ENCODE measurements around the gene MXD1. TPM values are rescaled to one million over a fixed set of nuclear protein-coding genes. Genes with fewer than 3 reads are reported as not detected.

MXD1 gene
- total RNA-seq, 4 donors from 2014 or later = 7.7 to 21.2 (median 11.5) TPM

DNA sequence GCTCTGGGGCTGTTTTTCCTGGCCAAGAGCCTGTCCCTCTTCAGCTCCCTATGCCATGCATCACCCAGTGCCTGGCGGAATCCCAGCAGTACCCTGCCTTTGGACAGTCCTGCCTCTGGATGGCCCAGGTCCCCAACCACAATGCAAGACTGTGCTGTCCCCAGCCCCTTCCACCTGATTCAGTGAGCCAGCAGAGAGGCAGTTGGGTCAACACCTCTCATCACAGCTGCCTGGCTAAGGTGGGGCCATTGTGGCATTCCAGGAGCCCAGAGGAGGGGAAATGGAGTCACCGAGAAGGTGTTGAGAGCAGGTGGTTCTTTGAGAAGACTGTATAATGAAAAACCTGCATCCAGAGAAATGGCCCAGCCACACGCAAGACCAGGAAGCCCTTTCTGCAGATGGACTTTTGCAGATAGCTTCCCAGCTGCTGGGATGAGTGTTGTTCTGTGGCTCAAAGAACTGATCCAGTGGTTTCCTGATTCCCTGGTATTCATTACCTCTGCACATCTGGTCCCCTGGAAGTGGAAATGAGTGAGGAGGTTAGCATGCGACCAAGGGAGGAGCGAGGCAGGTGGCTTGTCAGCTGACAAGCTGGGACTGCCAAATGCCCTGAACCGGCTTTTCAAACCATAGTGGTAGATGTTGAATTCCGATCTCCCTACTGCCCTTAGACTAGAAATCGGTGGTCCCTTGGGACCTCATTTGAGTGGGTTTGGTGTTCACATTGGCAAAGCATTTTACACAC lies 48.2 kb downstream of the MXD1 start:
- TF ChIP-seq POLR2A (IDR thresholded peaks at IDR 0.05; ENCODE audit: low read depth) = no peak
- TF ChIP-seq POLR2AphosphoS5 (IDR thresholded peaks at IDR 0.05) = no peak
- TF ChIP-seq EP300 (IDR thresholded peaks at IDR 0.05) = no peak
- TF ChIP-seq, protein P1, sequence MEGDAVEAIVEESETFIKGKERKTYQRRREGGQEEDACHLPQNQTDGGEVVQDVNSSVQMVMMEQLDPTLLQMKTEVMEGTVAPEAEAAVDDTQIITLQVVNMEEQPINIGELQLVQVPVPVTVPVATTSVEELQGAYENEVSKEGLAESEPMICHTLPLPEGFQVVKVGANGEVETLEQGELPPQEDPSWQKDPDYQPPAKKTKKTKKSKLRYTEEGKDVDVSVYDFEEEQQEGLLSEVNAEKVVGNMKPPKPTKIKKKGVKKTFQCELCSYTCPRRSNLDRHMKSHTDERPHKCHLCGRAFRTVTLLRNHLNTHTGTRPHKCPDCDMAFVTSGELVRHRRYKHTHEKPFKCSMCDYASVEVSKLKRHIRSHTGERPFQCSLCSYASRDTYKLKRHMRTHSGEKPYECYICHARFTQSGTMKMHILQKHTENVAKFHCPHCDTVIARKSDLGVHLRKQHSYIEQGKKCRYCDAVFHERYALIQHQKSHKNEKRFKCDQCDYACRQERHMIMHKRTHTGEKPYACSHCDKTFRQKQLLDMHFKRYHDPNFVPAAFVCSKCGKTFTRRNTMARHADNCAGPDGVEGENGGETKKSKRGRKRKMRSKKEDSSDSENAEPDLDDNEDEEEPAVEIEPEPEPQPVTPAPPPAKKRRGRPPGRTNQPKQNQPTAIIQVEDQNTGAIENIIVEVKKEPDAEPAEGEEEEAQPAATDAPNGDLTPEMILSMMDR (IDR thresholded peaks at IDR 0.05) = no peak
- no peak overlapping the region for H3K4me3 ChIP-seq
- H3K27ac ChIP-seq (replicated peaks in 1 of 4) = no peak overlapping the region
- no peaks in the 10 kb centered on the region for H3K9me3 ChIP-seq
- 96% methylated on average over 2 of the region's 8 CpGs for WGBS
- no peak for DNase-seq (ENCODE audit: extremely low spot score)
- no peaks in the 10 kb centered on the region for H3K27me3 ChIP-seq
- no peaks in the 10 kb centered on the region for H3K4me1 ChIP-seq
- intact Hi-C loops (cut with DNase I) = no loop called here
- H3K36me3 ChIP-seq = no peaks in the 10 kb centered on the region

DNA sequence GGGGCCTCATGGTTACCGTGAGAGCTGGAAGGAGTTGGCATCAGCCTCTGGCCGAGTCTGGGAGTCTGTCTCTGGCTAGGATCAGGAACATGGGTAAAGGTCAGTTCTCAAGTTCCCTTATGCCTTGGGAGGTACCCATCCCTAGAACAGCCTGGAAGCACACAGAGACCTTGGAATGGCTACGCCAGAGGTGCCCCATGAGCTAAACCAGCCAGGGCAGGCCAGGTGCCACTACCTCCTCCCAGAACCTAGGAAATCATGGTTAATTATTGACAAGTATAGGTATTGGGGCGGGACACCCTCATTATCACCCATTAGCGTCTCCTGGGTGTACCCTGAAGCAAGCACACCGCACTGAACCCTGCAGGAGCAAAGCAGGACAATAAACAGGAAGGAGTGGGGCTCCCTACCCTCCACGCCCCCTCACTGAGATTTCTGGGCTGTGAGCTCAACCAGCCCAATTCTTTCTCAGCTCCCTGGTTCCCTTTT lies 49.5 kb downstream of the MXD1 start:
- DNase-seq (ENCODE audit: extremely low spot score) = no peak
- 97% methylated on average over 6 of the region's 7 CpGs for WGBS
- H3K4me1 ChIP-seq = no peaks in the 10 kb centered on the region
- no peaks in the 10 kb centered on the region for H3K9me3 ChIP-seq
- TF ChIP-seq EP300 (IDR thresholded peaks at IDR 0.05) = no peak
- TF ChIP-seq POLR2A (IDR thresholded peaks at IDR 0.05; ENCODE audit: low read depth) = no peak
- TF ChIP-seq, protein P1 (IDR thresholded peaks at IDR 0.05) = no peak
- TF ChIP-seq POLR2AphosphoS5 (IDR thresholded peaks at IDR 0.05) = no peak
- H3K27me3 ChIP-seq = no peaks in the 10 kb centered on the region
- intact Hi-C loops (cut with DNase I) = no loop called here
- no peak overlapping the region for H3K4me3 ChIP-seq
- H3K27ac ChIP-seq (replicated peaks in 1 of 4) = no peak overlapping the region
- no peaks in the 10 kb centered on the region for H3K36me3 ChIP-seq

DNA sequence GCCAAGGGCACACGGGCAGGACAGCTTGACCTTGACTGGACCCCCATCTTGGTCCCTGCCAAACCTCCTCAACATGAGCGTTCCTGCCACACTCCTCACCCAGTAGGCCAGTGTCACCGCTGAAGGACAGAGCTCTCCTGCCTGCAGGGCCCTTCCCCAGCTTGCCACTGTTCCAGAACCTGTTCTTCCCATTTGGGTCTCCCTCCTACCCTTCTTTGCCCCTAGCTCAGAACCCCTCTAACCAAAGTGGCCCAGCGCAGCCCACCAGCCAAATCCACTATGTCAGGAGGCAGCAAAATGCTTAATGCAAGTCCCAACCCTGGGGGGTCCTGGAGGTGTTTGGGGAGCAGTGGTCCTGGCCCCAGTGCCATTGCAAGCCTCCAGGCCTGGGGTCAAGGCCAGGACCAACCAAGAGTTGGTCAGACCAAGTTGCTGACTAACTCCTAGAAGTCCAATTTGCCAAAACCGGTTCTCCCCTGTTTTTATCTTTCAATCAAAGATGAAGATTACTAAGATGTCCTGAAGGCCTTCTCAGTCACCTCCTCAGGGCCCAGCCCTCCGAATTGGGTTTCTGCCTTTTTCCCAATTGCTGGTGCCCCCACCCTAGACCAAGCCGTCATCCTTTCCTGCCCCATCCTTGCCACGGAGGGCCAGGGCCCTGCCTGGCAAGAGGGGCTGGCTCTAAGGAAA lies 51.0 kb downstream of the MXD1 start:
- Histone ChIP-seq H3K36me3 (no peaks in the 10 kb centered on the region), H3K27me3 (no peaks in the 10 kb centered on the region), H3K4me3 (no peak overlapping the region), H3K4me1 (no peaks in the 10 kb centered on the region), H3K27ac (replicated peaks in 1 of 4) (no peak overlapping the region), H3K9me3 (no peaks in the 10 kb centered on the region)
- DNase-seq (ENCODE audit: extremely low spot score) = no peak
- WGBS = 90% methylated on average over 8 of the region's 8 CpGs
- TF ChIP-seq EP300 (IDR thresholded peaks at IDR 0.05) = no peak
- intact Hi-C loops (cut with DNase I) = no loop called here

DNA sequence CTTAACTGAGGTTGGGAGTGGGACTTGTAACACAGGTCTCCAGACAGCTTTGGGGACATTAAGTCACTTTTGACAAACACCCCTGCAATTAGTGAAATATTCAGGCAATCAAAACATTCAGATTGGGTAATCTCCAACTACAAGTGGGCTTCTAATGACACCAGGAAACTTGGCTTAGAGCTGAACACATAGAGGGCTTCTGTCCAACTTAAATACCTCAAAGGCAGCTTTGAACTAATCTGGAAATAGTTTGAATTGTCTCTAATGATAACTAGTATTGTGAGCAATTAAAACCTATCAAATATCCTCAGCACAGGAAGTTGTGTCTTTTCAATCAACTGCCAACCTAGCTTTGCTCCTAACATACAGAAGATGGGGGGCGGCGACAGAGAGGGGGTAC lies 51.6 kb downstream of the MXD1 start:
- Histone ChIP-seq H3K27ac (replicated peaks in 1 of 4) (no peak overlapping the region), H3K36me3 (no peaks in the 10 kb centered on the region), H3K4me3 (no peak overlapping the region), H3K27me3 (no peaks in the 10 kb centered on the region), H3K4me1 (no peaks in the 10 kb centered on the region), H3K9me3 (no peaks in the 10 kb centered on the region)
- WGBS = 100% methylated on average over 2 of the region's 2 CpGs
- no peak for DNase-seq (ENCODE audit: extremely low spot score)
- intact Hi-C loops (cut with DNase I) = no loop called here
- TF ChIP-seq, protein P1 (IDR thresholded peaks at IDR 0.05) = no peak
- no peak for TF ChIP-seq POLR2A (IDR thresholded peaks at IDR 0.05; ENCODE audit: low read depth)
- no peak for TF ChIP-seq EP300 (IDR thresholded peaks at IDR 0.05)
- no peak for TF ChIP-seq POLR2AphosphoS5 (IDR thresholded peaks at IDR 0.05)

DNA sequence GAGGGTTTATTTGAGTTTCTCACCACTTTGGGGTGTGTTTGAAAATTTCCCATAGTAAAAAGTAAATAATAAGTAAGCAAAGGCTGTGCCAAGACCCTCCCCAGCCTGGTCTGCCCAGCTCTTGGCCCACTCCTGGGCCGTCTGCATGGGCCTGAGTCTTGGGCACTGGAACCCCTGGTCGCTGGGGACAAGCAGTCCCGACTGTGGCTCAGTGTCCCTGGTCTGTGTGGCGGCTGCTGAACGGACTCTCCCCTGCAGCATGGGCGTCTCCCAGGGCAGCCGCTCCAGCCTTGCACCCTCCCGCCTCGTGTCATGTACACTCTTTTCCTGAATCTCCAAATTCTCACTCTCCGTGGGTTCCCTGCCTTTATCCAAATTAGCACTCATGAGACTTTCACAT lies 53.7 kb downstream of the MXD1 start:
- no peaks in the 10 kb centered on the region for H3K36me3 ChIP-seq
- H3K4me3 ChIP-seq = no peak overlapping the region
- intact Hi-C loops (cut with DNase I) = no loop called here
- no peaks in the 10 kb centered on the region for H3K27me3 ChIP-seq
- H3K9me3 ChIP-seq = no peaks in the 10 kb centered on the region
- no peak overlapping the region for H3K27ac ChIP-seq (replicated peaks in 1 of 4)
- DNase-seq (ENCODE audit: extremely low spot score) = no peak
- 87% methylated on average over 10 of the region's 10 CpGs for WGBS
- TF ChIP-seq POLR2A (IDR thresholded peaks at IDR 0.05; ENCODE audit: low read depth) (no peak), EP300 (IDR thresholded peaks at IDR 0.05) (no peak)
- H3K4me1 ChIP-seq = no peaks in the 10 kb centered on the region

All from esophagus muscularis mucosa (tissue), 4 donors.